Measurements from ENCODE around the gene MAGIX.

MAGIX gene

GRCh38 chrX:49197543-49198087 is 35.1 kb downstream of the MAGIX start:
- H3F3A ChIP-seq (ENCODE audit: insufficient read depth): no peaks in the 10 kb centered on the region
- no peak overlapping the region for H3K9ac ChIP-seq (ENCODE audit: low read length)
- no peak overlapping the region for H2AFZ ChIP-seq (ENCODE audit: low read depth, low read length, severe bottlenecking)
- no peak overlapping the region for H3K27ac ChIP-seq (ENCODE audit: low read depth, low read length)
- H3K9me2 ChIP-seq (replicated peaks; ENCODE audit: insufficient read depth, low read length): no peaks in the 10 kb centered on the region
- no peaks in the 10 kb centered on the region for H4K20me1 ChIP-seq (ENCODE audit: low read depth, low read length)
- H3K4me3 ChIP-seq (ENCODE audit: insufficient read depth, low read length, poor library complexity, severe bottlenecking): no peak overlapping the region
- no peak overlapping the region for H3K4me2 ChIP-seq (ENCODE audit: low read depth, low read length, poor library complexity, severe bottlenecking)
- H3K79me2 ChIP-seq (ENCODE audit: insufficient read depth, low read length): no peaks in the 10 kb centered on the region
- no peaks in the 10 kb centered on the region for H3K9me3 ChIP-seq (ENCODE audit: insufficient read depth, low read length)
- no peaks in the 10 kb centered on the region for H3K36me3 ChIP-seq (ENCODE audit: low read length)
- H3K27me3 ChIP-seq (ENCODE audit: low read length): no peaks in the 10 kb centered on the region
- TF ChIP-seq CTCF (IDR thresholded peaks at IDR 0.05; ENCODE audit: insufficient read depth, low read length, poor library complexity, severe bottlenecking): no peak
- TF ChIP-seq EZH2phosphoT487 (conservative IDR thresholded peaks at IDR 0.05; ENCODE audit: low read length): no peak

DNA sequence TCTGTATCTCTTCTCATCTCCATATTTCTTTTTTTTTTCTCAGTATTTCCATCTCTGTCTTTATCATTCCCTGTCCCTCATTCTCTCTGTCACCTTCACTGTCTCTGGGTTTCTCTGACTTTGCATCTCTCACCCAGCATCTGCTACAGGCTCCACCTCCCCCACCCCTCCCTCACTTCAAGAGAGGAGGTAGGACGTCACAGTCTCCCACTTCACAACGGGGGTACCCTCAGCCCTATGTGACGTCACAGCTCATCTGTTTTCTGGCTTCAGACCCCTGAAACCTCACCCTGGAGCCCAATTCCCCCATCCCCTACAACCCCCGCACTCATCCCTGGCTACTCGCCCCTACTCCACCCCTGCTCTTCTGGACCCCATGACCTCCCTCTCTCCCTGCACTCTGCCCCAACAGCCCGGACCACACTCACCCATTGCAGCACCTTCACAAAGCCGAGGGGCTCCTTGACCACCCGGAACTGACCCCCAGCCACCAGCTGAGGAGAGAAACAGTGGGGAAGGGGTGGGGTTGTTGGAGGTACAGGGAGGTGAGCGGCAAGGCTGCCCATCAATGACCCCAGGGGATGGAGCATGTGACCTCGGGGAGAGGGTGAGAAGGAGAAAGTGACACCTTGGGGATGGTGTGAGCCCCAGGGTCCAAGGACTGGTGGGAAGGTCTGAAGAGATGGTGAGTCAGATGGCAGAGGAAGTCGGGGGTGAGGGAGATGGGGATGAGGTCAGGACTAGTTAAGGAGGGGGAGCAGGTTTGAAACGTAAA is 36.2 kb downstream of the MAGIX start:
- Histone ChIP-seq H3K27me3 (ENCODE audit: low read length) (no peaks in the 10 kb centered on the region), H3K79me2 (ENCODE audit: insufficient read depth, low read length) (no peaks in the 10 kb centered on the region), H3K9ac (ENCODE audit: low read length) (no peak overlapping the region), H3K36me3 (ENCODE audit: low read length) (no peaks in the 10 kb centered on the region), H3K9me3 (ENCODE audit: insufficient read depth, low read length) (no peaks in the 10 kb centered on the region), H3K9me2 (replicated peaks; ENCODE audit: insufficient read depth, low read length) (no peaks in the 10 kb centered on the region), H4K20me1 (ENCODE audit: low read depth, low read length) (no peaks in the 10 kb centered on the region), H3K27ac (ENCODE audit: low read depth, low read length) (no peak overlapping the region), H3K4me2 (ENCODE audit: low read depth, low read length, poor library complexity, severe bottlenecking) (no peak overlapping the region), H3F3A (ENCODE audit: insufficient read depth) (no peaks in the 10 kb centered on the region), H3K4me3 (ENCODE audit: insufficient read depth, low read length, poor library complexity, severe bottlenecking) (no peak overlapping the region), H2AFZ (ENCODE audit: low read depth, low read length, severe bottlenecking) (no peak overlapping the region)
- TF ChIP-seq CTCF (IDR thresholded peaks at IDR 0.05; ENCODE audit: insufficient read depth, low read length, poor library complexity, severe bottlenecking) (no peak), EZH2phosphoT487 (conservative IDR thresholded peaks at IDR 0.05; ENCODE audit: low read length) (no peak)

GRCh38 chrX:49199315-49199595 is 36.7 kb downstream of the MAGIX start:
- Histone ChIP-seq H3K9me2 (replicated peaks; ENCODE audit: insufficient read depth, low read length) (no peaks in the 10 kb centered on the region), H4K20me1 (ENCODE audit: low read depth, low read length) (no peaks in the 10 kb centered on the region), H3K4me3 (ENCODE audit: insufficient read depth, low read length, poor library complexity, severe bottlenecking) (no peak overlapping the region), H3K36me3 (ENCODE audit: low read length) (no peaks in the 10 kb centered on the region), H3F3A (ENCODE audit: insufficient read depth) (no peaks in the 10 kb centered on the region), H3K79me2 (ENCODE audit: insufficient read depth, low read length) (no peaks in the 10 kb centered on the region), H3K9me3 (ENCODE audit: insufficient read depth, low read length) (no peaks in the 10 kb centered on the region), H2AFZ (ENCODE audit: low read depth, low read length, severe bottlenecking) (no peak overlapping the region), H3K4me2 (ENCODE audit: low read depth, low read length, poor library complexity, severe bottlenecking) (no peak overlapping the region), H3K27me3 (ENCODE audit: low read length) (no peaks in the 10 kb centered on the region), H3K27ac (ENCODE audit: low read depth, low read length) (no peak overlapping the region), H3K9ac (ENCODE audit: low read length) (no peak overlapping the region)
- TF ChIP-seq EZH2phosphoT487 (conservative IDR thresholded peaks at IDR 0.05; ENCODE audit: low read length) (no peak), CTCF (IDR thresholded peaks at IDR 0.05; ENCODE audit: insufficient read depth, low read length, poor library complexity, severe bottlenecking) (no peak)

Measured in SU-DHL-6 (cell line).